Inferior parietal cortex (tissue), 1 donor: ENCODE data around the gene EIF3L.

ENCODE experiments used
- DNase-seq: peaks from one replicate; pipeline ENCODE4 v3.0.0-alpha.2; 2016; ENCODE audit errors: extremely low spot score

Gene EIF3L

DNA sequence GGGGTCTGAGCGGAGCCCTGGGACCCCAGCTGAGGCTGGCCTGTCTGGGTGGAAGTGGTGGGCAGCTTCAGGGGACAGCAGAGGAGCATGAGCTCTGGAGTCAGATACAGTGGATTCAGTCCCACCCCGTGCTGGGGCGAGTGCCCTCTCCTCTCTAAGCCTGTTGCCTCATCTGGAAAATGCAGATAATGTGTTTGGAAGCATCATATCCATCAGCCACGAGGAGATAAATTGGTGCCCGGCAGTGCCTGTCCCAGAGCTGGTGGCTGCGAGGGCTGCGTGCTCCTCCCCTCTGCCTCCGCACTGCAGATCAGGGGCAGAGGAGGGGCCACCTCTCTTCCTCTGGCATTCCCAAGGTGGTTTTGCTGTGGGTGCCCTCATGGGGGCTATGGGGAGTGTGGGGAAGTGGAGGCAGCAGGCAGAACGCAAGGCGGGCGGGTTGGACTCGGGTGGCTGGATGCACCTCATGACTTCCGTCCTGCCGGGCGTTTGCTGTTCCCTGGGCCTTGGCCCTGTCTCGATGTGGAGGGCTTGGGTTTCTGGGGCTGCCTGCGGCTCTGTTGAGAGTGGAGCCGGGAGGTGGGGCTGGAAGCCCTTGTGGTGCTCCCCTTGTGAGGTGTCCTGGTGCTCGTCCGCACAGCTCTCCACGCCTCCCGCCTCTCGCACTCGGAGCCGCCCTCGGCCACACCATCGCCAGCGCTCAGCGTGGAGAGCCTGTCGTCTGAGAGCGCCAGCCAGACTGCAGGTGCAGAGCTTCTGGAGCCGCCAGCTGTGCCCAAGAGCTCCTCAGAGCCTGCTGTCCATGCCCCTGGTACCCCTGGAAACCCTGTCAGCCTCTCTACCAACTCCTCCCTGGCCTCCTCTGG lies 77.8 kb downstream of the EIF3L start:
- no peak for DNase-seq

DNA sequence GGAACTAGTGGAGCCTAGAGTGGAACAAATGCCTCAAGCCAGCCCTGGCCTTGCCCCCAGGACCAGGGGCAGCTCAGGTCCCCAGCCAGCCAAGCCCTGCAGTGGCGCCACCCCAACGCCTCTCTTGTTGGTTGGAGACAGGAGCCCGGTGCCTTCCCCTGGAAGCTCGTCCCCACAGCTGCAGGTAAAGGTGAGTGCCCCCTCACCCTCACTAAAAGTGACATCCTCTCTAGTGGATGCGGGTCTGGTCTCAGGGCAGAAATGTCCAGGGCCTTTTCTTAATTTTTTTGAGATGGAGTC lies 78.4 kb downstream of the EIF3L start:
- no peak for DNase-seq

DNA sequence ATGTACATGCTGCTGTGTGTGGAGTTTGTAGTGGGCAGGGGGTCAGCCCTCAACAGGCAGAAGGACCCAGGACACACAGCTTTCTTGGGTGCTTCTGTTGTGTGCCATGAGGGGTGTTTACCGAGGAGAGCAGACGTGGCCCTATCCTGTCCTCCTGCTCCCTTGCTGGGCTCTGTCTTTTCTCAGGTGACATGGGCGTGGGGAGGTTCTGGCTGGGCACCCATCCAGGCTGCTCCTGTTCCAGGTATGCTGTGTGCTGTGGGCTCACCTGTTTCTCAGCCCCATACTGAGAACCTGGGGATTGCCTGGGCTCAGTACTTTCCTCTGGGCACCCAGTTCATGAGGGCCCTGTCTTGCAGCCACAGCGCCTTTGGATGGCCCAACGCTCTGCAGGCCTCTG lies 80.2 kb downstream of the EIF3L start:
- DNase-seq = no peak

DNA sequence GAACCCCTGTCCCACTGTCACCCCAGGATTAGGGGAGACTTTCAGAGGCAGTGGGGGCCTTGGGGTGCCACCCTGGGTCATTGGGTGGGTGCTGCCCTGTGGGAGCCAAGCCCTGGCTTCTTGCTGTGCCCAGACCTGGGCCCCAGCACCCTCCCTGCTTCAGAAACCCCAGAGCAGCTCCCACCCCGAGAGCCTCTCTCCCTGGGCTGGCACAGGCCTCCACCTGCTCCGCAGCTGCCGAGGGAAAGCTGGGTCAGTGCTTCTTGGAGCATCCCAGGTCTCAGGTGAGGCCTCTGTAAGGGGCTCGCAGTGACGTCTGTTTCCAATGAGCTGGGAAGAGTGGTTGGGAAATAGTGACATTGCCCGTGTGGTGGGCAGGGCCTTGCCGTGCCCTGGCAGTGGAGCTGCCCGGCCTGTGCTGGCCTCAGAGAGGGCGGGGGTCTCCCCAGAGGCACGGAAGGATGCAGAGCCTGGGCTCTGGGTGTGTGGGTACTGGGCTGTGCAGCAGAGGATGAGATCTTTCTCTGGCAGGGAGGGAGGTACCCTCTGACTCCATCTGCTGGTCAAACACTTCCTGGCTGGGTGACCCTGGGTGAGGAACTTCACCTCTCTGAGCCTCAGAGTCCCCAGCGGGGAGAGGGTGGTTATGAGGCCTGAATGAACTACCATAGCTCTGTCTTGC lies 81.2 kb downstream of the EIF3L start:
- DNase-seq = no peak

GRCh38 chr22:37930952-37931440 lies 81.8 kb downstream of the EIF3L start:
- DNase-seq = no peak

DNA sequence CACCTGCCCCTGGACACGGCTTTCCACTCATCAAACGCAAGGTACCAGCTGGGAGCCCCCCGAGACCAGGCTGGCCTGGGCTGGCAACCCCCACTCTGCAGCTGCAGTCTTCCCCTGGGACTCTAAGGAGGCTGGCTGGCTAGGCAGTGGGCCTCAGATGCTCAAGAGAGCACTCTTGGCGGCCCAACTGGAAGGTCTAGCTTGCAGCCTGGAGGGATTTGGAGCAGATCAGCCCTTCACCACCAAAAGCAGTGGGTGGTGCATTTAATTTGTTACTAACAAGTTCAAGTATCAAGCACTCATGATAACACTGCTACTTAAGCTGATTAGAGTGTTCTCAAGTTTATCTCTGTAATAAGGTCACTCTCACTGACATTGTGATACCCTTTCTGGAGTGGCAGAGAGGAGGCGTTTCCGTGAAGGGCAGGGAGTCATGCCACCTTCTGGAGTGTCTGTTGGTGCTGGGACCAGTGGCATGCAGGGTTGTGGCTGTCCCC lies 82.7 kb downstream of the EIF3L start:
- DNase-seq = no peak

- no peak for DNase-seq
Observed at GRCh38 chr22:37932401-37932800, 83.2 kb downstream of the EIF3L start.

- no peak for DNase-seq
Observed at GRCh38 chr22:37932821-37933578, 83.8 kb downstream of the EIF3L start.

GRCh38 chr22:37933711-37934376 lies 84.6 kb downstream of the EIF3L start:
- DNase-seq = peak; percentile 84
